ENCODE data around the gene HMGCL.
"Not testable (repeated sequence)": the region's sequence is repeated elsewhere in the genome, so short reads cannot be mapped to it uniquely, and the experiment has no call there.

Gene HMGCL

DNA sequence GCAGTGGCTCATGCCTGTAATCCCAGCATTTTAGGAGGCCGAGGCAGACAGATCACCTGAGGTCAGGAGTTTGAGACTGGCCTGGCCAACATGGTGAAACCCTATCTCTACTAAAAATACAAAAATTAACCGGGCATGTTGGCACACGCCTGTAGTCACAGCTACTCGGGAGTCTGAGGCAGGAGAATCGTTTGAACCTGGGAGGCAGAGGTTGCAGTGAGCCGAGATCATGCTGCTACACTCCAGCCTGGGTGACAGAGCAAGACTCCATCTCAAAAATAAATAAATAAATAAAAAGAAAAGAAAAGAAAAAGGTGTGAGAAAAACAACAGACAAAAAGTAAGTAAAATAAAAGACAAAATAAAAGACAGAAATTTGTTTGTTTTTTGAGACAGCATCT lies 8.9 kb upstream of the HMGCL start:
- H3K4me3 ChIP-seq, H3K27ac ChIP-seq: not testable (repeated sequence)

DNA sequence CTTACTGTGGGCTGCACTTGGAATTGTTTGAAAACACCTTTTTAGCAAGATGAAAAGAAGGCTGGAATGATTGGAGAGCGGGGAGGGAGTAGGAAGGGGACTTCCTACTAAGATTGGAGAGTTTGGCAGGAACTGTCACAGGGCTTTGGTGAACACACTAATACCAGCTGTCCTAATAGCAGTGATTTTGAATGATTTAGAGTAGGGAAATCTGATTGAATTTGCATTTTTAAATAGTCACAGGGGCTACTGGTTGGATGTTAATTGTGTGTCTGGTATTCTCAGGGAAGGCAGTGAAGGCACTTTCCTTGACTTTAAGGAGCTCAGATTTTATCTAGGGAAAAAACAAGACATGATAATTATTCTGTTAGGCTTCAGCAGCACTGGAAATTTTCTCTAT lies 2.5 kb upstream of the HMGCL start:
- Histone ChIP-seq H3K4me3 (no peak overlapping the region), H3K27ac (no peak overlapping the region)

DNA sequence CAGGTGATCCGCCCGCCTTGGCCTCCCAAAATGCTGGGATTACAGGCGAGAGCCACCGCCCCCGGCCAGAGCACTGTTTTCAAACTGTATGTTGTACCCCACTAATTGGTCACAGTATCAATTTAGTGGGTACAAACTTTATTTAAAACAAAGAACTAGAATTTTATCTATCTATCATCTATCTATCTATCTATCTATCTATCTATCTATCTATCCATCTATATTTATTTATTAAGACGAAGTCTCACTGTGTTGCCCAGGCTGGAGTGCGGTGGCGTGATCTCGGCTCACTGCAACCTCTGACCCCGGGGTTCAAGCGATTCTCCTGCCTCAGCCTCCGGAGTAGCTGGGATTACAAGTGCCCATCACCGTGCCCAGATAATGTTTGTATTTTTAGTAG lies 1.4 kb upstream of the HMGCL start:
- not testable (repeated sequence) for H3K27ac ChIP-seq, H3K4me3 ChIP-seq

DNA sequence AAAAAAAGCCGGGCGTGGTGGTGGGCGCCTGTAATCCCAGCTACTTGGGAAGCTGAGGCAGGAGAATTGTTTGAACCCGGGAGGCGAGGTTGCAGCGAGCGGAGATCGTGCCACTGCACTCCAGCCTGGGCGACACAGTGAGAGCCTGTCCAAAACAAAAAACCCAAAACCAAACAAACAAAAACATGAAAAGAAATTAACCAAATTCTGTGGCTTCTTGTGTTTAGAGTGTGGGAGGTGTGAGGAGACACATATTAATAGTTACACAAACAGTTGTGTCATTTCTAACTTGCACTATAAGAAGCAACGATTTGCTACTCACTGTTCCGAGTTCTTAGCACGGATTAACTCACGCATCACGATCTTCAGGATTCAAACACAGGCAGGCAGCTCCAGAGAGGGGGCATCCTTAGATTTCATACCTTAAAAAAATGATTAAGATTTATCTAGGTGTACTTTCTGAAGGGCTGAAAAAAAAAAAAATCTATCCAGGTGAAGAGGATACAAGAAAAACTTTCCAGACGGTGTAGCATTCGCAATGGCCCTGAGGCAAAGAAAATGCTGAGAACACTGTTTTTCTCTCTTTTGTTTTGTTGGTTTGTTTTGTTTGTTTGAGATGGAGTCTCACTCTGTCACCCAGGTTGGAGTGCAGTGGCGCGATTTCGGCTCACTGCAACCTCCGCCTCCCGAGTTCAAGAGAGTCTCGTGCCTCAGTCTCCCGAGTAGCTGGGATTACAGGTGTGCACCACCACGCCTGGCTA lies 713 bp upstream of the HMGCL start:
- Histone ChIP-seq H3K27ac (peak overlapping the region in 19 of 21 experiments; percentile 83 to 99 (median 95)), H3K4me3 (peak overlapping the region; percentile 79 to 95 (median 86))

DNA sequence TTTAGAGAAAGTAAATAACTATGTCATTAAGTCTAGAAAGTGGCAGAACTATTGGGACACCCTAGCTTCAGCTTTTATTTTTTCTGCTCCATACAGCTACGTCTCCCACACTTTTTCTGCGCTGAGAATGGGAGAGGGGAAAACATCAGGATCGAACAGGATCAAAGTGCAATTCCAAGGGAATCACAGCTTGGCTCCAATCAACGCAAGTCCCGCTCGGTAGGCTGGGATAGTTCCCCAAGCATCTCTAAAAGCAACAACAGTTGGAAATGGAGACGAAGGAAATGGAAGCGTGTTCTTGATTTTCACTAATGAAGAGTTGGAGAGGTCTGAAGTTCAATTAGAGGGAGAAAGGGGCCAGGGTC lies 536 bp downstream of the HMGCL start:
- peak overlapping the region; percentile 83 to 99 (median 95) for H3K27ac ChIP-seq
- peak overlapping the region; percentile 79 to 95 (median 86) for H3K4me3 ChIP-seq

DNA sequence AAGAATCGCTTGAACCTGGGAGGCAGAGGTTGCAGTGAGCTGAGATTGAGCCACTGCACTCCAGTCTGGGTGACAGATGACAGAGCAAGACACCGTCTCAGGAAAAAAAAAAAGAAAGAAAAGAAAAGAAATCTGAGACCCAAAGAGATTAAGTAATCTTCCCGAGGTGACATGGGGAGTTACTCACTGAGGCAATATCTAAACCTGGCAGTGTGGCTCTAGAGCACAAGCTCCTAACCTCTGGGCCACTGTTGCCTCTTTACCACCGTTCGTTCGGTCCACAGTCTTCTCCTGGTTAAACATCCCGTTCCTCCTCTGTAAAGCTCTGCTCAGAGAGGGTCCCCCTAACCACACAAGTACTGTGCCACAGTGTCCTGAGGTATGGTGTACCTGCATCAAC lies 1.5 kb downstream of the HMGCL start:
- no peak overlapping the region for H3K27ac ChIP-seq
- peak overlapping the region in 1 of 7 experiments; percentile 84 for H3K4me3 ChIP-seq

DNA sequence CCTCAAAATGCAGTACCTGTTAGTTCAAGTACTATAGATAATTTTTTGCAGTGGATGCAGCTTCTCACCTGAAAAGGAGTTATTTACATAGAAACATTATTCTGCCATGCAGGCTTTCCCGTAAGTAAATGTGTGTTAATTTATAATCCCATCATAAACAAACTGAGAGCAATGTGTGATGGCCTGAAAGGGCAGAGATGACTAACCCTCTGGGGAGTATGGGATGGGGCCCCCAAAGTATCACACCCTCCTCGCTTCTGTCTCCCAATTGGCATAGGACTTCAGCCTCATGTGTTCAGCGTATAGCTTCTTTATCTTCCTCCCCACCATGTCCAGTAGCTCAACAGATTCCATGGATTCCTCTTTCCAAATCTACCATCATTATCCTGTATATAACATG lies 7.6 kb downstream of the HMGCL start:
- Histone ChIP-seq H3K4me3 (no peak overlapping the region), H3K27ac (no peak overlapping the region)

DNA sequence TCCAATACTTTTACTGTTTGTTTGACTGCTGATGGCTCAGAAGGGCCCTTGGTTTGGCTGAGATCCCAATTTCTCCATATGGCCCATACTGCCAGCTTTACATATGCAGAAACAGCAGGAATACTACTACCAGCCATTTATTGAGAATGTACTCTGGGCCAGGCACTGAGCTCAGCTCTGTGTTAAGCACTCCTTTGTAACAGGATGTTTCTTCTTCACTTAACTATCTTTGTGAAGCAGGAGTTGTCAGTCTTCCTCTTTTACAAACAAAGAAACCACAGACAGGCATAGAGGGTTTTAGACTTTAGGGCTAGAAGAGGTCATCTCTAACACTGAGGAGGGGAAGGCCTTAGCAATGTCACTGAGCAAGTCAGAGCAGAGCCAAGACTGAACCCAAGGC lies 8.3 kb downstream of the HMGCL start:
- Histone ChIP-seq H3K4me3 (no peak overlapping the region), H3K27ac (no peak overlapping the region)

DNA sequence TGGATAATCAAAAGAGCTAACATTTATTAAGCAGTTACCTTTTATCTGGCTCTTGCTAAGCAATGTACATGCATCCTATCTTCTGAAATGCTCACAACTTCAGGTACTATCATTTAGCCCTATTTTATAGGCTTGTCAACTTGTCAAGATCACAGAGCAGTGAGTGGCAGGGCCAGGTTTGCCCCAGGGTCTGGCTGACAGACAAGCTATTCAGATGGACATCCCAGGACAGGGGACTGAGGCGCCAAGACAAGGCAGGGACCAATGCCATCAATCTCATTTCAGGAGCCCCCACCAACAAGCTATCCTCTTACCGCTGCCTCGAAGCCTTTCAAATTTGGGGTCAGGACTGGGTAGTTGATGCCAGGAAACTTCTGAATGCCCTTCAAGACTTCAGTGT lies 8.9 kb downstream of the HMGCL start:
- no peak overlapping the region for H3K27ac ChIP-seq

DNA sequence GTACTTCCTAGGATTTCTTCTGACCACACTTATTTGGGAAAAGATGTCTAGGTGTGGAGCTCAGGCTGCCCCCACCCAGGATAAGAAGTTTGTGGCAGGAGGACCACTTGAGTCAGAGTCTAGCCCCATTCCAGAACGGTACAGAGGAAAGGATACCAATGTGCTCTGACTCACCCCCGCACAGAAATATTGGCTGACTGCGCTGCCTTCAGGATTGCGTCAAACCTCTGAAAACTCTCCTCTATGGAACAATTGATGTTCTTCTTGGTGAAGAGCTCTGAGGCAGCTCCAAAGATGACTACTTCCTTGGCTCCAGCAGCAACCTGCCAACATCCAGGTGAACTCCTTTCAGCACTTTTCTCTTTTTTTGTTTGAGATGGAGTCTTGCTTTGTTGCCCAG lies 11.2 kb downstream of the HMGCL start:
- no peak overlapping the region for H3K4me3 ChIP-seq
- H3K27ac ChIP-seq, result no peak overlapping the region

More for the DNA sequence above, 8.9 kb downstream of the HMGCL start:
- H3K4me3 ChIP-seq, result no peak overlapping the region

DNA sequence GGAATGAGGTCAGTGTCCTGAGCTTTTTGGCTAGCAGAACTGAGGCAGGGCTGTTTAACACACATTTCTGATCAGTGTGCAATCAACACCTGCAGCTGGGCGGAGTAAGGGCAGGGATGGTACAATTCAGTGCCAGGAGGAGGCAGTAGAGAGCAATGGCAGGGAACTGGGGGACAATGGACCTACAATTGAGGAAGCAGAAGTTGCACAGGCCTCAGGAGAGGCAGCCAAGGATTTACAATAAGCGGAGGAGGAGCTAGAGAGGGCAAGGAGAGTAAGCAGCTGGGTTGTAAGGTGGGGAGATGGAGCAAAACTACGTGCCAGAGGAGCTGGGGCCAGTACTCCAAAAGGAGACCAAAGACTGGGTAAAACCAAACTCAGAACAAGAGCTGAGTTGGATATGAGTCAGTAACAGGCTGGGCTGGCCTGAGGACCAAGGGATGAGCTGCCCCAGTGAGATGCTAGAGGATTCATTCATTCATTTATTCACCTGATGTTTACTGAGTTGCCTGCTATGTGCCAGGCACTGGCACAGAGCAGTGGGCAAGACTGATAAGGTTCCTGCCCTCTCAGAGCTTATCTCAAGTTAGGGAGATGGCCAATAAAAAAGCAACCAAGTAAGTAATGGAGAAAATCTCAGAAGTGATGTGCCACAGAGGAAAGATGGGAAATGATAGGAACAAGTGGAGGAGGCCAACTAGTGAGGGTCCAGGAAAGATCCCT lies 14.2 kb downstream of the HMGCL start:
- Histone ChIP-seq H3K4me3 (no peak overlapping the region), H3K27ac (peak overlapping the region in 1 of 21 experiments; percentile 0)

DNA sequence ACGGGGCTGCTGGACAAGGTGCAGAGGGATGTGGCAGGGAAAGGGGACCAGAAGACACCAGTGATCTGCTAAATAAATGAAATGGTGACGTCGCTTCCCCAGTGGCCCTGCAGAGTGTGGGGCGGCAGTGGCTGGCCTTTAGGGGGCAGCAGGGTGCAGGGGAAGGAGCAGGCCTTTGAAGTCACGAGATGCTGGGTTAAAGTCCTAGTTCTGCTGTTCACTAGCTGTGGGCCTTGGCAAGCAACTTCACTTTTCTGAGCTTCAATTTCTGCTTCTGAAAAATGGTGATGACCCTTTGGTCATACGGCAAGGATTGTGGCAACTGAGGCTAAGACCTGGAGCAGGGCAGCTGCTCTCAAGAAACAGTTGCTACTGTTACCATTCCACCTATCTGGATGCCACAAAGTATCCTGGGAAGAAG lies 15.5 kb downstream of the HMGCL start:
- Histone ChIP-seq H3K27ac (peak overlapping the region in 3 of 21 experiments; percentile 0 to 17 (median 2)), H3K4me3 (no peak overlapping the region)

DNA sequence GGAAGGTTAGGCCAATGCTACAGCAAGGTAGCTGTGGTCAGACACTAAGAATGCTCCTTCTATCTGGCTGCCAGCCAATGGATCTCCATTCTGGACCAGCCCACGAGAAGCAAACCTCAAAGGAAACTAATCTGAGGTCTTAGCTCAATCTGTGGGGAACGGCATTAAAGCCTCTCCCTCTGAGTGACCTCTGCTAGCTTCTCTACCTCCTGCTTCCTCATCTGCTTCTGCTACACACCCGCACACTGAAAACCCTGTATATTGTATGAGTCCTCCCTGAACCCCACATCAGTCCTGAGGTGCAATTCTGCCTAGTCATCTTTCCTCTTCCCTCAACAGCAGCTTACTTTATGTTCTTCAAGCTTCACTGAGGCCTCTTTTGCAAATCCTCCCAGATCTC lies 17.8 kb downstream of the HMGCL start:
- H3K4me3 ChIP-seq, result no peak overlapping the region

DNA sequence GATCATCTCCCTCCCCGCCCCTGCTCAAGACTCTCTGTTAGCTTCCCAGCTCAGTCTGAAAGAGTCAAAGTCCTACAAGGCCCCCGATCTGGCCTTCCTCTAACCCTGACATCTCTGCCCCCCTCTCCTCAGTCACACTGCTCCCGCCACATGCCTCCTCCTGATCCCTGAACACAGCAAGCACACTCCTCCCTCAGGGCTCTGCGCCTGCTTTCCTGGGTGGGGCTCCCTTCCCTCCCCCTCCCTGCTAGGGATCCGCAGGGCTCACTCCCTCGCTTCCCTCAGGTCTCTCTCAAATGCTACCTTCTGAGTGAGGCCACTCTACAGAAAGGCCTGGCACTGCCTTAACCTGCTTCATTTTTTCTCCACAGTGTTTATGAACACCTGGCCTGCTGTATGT lies 18.9 kb downstream of the HMGCL start:
- Histone ChIP-seq H3K4me3 (no peak overlapping the region), H3K27ac (no peak overlapping the region)

More for the DNA sequence above, 17.8 kb downstream of the HMGCL start:
- no peak overlapping the region for H3K27ac ChIP-seq

DNA sequence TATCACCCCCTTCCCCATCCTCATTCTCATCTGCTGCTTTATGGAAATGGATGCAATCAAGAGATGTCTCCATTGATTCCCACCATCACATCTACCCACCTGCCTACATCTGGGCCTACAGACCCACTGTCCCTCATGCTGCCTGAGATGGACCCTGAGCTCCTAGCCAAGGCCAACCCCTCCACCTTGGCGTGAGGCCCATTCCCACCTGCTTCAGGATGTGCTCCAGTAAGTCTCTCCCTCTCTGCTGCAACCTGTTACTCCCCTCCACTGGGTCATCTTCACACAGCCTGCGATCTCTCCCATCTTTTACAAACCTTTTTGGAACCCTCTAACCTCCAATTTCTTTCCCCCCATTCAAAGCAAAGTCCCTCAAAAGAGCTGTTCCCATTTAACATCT lies 20.2 kb downstream of the HMGCL start:
- H3K4me3 ChIP-seq, result no peak overlapping the region
- no peak overlapping the region for H3K27ac ChIP-seq

DNA sequence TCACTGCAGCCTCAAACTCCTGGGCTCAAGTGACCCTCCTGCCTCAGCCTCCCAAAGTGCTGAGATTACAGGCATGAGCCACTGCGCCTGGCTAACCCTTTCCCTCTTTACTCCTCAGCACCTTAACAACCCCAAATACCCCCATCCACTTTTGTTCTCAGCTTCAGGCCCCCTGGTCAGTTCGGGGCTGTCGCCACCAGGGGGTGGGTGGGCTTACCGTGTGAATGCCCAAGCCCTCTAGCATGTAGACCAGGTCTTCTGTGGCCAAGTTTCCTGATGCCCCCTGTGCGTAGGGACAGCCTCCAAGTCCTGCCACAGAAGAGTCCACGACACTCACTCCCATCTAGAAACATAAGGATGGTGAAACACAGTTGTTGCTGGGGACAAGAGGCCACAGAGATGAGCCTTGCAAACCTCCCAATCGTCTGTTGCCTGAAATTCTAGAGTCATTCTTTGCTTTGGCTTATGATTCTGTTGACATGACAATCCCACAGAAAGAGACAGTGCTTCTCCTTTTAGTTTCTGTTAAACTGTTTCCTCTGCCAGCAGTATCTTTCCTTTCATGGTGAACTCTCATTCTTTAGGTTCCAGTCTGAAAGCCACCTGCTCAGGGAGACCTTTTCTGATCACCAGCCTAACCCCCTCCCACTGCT lies 20.9 kb downstream of the HMGCL start:
- Histone ChIP-seq H3K27ac (peak overlapping the region in 1 of 21 experiments; percentile 11), H3K4me3 (no peak overlapping the region)

DNA sequence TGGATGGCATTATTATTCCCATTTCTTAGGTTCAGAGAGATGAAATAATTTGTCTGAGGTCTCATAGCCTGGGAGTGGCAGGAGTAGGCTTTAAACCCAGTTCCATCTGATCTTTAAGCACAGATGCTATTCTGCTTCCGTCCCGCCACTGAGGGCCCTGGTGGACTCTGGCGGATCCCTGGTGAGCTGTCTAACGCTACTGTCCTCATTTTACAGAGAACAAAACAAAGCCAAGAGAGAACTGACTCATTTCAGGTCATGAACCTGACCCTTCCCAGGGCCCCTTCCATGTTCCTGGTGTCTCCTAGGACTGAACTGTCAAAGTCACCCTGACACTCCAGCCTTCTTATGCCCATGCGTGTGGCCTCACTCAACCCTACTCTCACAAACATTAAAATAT lies 21.6 kb downstream of the HMGCL start:
- no peak overlapping the region for H3K4me3 ChIP-seq
- peak overlapping the region in 1 of 21 experiments; percentile 11 for H3K27ac ChIP-seq

DNA sequence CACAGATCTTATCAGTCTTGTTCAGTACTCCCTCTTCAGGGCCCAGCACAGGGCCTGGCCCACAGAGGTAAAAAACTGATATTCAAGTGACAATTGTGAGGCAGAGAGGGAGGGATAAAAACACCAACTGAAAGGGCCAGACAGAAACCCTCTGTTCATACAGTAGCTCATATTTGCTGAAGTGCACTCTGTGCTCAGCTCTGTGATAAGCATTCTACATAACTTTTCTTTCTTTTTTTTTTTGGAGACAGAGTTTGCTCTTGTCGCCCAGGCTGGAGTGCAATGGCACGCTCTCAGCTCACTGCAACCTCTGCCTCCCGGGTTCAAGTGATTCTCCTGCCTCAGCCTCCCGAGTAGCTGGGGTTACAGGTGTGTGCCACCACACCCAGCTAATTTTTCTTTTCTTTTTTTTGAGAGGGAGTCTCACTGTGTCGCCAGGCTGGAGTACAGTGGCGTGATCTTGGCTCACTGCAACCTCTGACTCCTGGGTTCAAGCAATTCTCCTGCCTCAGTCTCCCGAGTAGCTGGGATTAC lies 22.4 kb downstream of the HMGCL start:
- H3K4me3 ChIP-seq, H3K27ac ChIP-seq: not testable (repeated sequence)

DNA sequence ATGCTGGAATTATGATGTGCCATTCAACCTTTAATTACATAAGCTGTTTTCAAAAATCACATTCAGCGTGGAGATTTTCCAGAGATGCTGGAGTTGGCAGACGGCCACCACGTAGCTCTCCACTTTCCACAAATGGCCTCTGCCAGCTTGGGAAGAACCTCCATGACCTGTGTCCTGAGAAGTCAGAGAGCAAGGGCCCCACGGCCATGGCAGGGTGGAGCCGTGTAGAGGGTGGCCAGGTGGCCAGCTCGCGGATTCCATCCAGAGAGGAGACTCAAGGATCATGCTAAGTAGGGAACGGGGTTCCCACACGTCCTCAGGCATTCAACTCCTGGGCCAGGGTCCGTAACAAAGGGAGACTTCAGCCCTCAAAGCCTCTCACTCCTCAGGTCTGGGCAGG lies 23.4 kb downstream of the HMGCL start:
- Histone ChIP-seq H3K27ac (peak overlapping the region in 4 of 21 experiments; percentile 89 to 97 (median 93)), H3K4me3 (peak overlapping the region in 1 of 7 experiments; percentile 63)

DNA sequence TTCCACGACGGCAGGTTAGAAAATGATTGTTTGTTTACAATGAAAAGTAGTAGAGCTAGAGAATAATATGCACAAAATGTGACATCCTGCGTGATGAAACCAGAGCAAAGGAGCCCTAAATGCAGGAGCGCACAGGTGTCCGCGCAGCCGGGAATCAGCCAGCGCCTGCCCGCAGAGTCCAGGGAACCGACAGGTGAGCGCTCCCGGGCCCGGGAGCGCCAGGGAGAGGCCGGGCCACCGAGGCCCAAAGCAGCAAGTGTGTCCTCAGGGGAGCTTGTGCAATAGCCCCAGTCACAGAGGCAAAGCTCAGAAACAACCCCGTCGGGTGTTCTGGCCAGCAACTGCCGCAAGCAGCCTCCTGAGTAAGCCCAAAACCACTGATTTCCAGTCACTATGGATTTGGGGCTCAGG lies 23.9 kb downstream of the HMGCL start:
- peak overlapping the region; percentile 51 to 79 (median 65) for H3K4me3 ChIP-seq
- H3K27ac ChIP-seq, result peak overlapping the region in 20 of 21 experiments; percentile 83 to 98 (median 92)
